Stimulated activated CD4-positive, alpha-beta T cell treated with anti-CD3 and anti-CD28 coated beads, TNF-alpha, amount 100 ng/mL, for 24 hours (primary cell): Measurements from ENCODE around the gene OR5P2.
"Not testable (repeated sequence)": the region's sequence is repeated elsewhere in the genome, so short reads cannot be mapped to it uniquely, and the experiment has no call there.

Source experiments
- DNase-seq, 3 experiments: peaks; one replicate each; pipeline ENCODE4 v3.0.0-alpha.2; 2020; ENCODE audit warnings: low read depth in 3 of 3

OR5P2 gene, protein sequence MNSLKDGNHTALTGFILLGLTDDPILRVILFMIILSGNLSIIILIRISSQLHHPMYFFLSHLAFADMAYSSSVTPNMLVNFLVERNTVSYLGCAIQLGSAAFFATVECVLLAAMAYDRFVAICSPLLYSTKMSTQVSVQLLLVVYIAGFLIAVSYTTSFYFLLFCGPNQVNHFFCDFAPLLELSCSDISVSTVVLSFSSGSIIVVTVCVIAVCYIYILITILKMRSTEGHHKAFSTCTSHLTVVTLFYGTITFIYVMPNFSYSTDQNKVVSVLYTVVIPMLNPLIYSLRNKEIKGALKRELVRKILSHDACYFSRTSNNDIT

DNA sequence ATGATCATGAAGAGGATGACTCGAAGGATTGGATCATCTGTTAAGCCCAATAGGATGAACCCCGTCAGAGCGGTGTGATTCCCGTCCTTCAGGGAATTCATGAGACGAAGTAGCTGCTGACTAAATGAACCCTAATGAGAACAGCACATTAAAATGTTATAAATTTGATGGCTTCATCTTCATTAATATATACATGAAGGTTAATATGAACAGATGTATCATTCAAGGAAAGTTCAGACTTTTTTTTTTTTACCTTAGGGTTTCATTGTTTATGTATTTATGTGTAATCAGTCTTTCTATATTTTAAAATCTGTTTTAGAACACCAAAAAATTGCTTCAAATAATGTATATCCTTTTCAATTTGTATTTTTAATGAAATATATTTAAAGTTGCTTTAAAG, at the start of gene OR5P2:
TSS of gene OR5P2 (minus strand) at position 101 of the 400 bp plus-strand sequence. CDS start at position 101, 0 bp downstream.
- DNase-seq: no peak

DNA sequence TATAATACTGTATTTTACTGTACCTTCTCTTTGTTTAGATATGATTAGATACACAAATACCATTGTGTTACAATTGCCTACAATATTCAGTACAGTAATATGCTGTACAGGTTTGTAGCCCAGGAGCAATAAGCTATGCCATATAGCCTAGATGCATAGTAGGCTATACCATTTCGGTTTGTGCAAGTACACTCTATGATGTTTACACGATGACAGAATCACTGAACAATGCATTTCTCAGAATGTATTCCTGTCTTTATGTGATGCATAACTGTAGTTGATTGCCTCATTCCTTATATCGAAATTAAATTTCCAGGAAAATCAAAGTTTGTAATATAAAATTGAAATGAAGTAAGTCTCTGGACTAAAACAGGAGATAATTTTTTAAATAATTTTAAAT, 49.3 kb upstream of the OR5P2 start:
- DNase-seq: no peak

DNA sequence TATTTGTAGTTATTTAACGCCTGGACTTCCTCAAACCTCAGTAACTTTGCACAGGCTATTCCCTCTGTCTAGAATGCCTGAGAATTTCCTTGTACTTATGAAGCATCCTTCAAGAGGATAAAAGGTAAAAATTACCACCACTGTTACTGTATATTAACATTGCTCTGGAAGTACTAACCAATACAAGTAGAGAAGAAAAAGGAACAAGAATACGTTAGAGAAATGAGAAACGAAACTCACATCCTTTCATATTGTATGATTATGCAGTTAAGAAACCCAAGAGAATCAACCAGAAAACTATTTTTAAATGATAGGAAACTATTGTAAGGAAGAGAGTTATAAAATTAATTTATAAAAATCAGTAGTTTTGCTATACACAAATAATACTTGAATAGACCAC, 48.2 kb upstream of the OR5P2 start:
- DNase-seq: no peak

DNA sequence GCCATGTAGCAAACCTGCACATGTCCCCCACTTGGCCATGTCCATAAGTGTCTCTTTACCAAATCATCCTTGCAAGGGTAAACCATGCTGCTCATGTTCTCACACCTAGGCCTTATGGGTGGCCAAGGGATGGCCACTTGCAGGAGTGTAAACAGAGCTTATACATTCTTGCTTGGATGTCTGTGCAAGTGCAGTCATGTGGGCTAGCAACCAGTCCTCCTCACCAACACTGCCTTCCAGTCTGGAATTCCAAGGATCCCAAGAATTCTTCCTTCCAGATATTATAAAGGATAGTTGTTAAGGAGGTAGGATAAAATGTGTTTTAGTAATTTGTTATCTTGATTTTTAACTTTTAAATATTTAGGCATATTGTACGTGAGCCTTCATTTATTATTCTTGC, 47.8 kb upstream of the OR5P2 start:
- DNase-seq: no peak

DNA sequence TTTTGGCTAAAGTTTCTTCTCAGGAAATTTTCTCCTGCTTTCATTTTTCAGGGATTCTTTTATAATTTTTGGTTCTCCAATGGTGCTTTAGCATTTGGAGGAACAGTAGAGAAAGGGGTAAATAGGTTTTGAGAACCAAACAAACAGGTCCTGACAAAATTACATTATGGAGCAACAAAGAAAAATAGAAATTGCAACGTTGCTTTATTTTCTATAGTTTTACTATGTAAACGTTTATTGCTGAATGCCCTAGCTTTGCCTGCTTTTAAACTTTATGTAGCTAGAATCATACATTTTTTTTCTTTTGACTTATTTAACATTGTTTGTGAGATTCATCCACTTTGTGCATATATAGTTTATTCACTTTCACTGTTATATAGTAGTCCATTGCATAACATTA, 43.8 kb upstream of the OR5P2 start:
- DNase-seq: no peak

DNA sequence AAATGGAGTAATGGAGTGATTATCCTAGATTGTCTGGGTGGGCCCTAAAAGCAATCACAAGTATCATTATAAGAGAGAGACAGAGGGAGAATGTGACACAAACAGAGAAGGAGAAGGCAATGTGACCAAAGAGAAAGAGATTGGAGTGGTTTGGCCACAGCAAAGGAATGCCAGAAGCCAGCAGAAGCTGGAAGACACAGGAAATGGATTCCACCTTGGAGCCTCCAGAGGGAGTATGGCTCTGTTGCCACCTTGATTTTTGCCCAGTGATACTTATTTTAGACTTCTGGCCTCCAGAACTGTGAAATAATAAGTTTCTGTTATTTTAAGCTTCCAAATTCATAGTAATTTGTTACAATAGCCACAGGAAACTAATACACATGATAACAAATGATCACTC, 36.8 kb upstream of the OR5P2 start:
- no peak for DNase-seq

DNA sequence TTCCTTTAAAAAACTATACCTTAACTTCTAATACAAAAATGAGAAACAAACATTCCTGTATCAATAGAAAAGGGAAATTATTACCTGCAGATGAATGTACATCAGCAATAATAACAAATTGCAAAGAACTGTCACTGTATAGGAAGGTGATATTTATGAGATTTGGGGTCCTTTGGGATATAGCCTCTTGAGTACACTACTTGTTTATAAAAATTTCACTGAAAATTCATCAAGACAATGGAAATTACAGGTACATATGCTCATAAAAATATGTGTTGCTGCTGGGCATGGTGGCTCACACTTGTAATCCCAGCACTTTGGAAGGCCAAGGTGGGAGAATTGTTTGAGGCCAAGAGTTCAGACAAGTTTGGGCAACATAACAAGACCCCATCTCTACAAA, 34.0 kb upstream of the OR5P2 start, which contains the start of gene OR5P3:
TSS of gene OR5P3 (minus strand) at position 101 of the 400 bp plus-strand sequence.
- no peak for DNase-seq

DNA sequence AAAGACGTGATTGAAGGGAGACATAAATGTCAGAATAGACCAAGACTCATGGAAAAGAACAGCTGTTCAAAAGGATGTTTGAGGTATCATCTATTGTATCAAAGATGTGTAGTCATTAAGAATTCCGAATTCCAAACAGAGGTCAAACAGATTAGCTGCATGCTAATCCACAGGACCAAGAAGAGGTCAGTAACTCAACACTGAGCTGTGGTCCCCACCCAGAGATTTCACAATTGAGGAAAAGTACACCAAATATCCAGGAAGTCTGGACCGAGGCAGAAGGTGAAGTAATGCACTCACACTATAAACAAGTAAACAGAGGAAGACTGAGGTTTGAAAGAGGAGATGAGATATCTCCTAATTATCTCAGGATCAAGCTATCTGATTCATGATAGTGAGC, 29.6 kb upstream of the OR5P2 start:
- DNase-seq: no peak

DNA sequence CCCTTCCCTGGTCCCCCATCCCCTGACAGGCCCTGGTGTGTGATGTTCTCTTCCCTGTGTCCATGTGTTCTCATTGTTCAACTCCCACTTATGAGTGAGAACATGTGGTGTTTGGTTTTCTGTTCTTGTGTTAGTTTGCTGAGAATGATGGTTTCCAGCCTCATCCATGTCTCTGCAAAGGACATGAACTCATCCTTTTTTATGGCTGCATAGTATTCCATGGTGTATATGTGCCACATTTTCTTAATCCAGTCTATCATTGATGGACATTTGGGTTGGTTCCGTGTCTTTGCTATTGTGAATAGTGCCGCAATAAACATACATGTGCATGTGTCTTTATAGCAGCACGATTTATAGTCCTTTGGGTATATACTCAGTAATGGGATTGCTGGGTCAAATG, 23.7 kb upstream of the OR5P2 start:
- DNase-seq: not testable (repeated sequence)

DNA sequence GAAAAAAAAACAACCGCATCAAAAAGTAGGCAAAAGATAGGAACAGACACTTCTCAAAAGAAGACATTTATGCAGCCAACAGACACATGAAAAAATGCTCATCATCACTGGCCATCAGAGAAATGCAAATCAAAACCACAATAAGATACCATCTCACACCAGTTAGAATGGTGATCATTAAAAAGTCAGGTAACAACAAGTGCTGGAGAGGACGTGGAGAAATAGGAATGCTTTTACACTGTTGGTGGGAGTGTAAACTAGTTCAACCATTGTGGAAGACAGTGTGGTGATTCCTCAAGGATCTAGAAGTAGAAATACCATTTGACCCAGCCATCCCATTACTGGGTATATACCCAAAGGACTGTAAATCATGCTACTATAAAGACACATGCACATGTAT, 18.2 kb upstream of the OR5P2 start:
- DNase-seq: not testable (repeated sequence)

DNA sequence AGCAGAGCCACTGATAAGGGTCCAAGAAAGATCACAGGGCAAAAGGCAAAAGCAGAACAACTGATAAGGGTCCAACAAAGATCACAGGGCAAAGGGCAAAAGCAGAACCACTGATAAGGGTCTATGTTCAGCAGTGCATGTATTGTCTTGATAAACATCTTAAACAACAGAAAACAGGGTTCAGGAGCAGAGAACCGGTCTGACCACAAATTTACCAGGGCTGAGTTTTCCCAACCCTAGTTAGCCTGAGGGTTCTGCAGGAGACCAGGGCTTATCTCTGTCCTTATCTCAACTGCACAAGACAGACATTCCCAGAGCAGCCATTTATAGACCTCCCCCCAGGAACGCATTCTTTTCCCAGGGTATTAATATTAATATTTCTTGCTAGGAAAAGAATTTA, 13.6 kb upstream of the OR5P2 start:
- DNase-seq: not testable (repeated sequence)

DNA sequence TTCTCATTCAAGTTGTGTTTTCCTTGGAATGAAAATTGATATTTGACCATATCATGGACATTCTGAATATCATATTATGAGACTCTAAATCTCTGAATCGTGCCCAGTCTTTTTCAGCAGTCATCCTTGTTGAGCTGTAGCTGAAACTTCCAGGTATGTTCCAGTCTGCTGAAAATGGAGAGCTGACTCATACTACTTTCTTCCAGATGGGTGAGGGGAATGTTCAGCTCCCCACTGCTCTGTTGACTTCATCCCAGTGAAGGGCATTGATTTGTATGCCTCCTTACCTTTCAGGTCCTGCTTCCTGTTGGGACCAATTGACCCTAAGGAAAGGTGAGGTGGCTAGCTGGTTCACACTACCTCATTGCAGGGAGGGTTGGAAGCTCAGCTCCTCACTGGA, 3.5 kb downstream of the OR5P2 start:
- DNase-seq: no peak

DNA sequence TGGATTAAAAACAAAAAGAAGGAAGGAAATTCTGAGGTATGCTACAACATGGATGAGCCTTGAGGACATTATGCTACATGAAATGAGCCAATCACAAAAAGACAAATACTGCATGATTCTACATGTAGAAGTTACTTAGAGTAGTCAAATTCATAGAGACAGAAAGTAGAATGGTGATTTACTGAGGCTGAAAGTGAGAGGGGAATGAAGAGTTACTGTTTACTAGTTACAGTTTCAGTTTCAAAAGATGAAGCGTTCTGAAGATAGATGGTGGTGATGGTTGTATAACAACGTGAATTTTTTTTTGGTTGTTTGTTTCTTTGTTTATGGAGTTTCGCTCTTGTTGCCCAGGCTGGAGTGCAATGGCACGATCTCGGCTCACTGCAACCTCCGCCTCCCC, 9.5 kb downstream of the OR5P2 start:
- no peak for DNase-seq

DNA sequence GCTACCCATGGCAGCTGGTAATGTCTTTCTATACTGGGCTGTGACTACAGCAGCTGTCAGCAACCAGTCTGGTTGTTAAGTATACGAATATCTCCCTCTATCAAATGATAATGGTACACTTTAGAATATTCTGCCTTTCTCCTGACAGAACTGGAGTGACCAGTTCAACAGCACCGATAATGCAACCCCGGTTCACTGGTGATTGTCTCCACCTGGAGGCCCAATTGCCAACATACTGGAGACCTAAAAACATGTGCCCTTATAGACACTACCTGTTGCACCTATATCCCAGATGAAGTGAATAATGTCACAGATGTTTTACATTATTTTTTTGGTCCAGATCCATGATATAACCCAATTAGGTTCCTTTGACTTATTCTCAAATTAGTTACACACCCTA, 21.1 kb downstream of the OR5P2 start:
- DNase-seq: no peak

DNA sequence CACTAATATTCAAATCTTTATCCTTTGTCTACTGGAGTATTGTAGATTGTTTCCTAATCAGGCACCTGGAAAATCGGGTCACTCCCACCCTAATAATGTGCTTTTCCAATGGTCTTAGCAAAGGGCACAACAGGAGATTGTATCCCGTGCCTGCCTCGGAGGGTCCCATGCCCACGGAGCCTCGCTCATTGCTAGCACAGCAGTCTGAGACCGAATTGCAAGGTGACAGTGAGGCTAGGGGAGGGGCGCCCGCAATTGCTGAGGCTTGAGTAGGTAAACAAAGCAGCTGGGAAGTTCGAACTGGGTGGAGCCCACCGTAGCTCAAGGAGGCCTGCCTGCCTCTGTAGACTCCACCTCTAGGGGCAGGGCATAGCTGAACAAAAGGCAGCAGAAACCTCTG, 32.4 kb downstream of the OR5P2 start:
- DNase-seq: not testable (repeated sequence)

DNA sequence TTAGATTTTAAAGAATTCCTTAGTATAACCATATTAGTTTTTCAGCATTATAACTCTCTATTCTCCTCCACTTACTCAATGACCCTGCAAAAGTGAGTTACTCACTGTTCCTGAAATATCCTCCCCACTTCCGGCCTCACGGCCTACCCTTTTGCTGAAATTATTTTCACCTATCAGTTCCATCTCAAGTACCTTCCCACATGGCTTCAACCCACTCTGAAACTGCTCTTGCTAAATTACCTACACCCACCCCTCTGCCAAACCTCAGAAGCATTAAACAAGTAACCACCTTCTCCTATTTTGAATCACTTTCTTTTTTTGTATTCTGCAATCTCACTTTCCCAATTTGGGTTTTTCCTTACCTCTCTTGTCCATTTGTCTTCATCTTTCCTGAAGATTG, 37.7 kb downstream of the OR5P2 start:
- no peak for DNase-seq

DNA sequence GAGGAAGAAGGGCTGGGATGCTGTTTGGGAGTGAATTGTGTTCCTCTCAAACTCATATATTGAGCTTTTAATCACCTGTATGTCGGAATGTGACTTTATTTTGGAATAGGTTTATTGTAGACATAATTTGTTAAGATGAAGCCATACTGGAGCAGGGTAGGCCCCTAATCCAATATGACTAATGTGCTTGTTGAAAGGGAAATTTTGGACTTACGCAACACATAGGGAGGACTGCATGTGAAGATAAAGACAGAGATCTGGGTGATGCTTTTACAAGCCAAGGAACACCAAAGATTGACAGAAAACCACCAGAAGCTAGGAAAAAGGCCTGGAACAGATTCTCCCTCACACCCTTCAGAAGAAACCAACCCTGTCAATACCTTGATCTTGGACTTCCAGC, 47.3 kb downstream of the OR5P2 start:
- no peak for DNase-seq
